MG63 (cell line): ENCODE results near the gene CFD. TPM values are rescaled to one million over a fixed set of nuclear protein-coding genes. Genes with fewer than 3 reads are reported as not detected.
"Not testable (repeated sequence)": the region's sequence is repeated elsewhere in the genome, so short reads cannot be mapped to it uniquely, and the experiment has no call there.

Source experiments
- DNase-seq: peaks from one replicate; pipeline ENCODE4 v3.0.0-alpha.2; 2020
- H3K27me3 ChIP-seq: fragments of 250-450 bp; sonication (Bioruptor Pico); 2 replicates; pipeline ENCODE4 v1.5.1; 2020; ENCODE audit warnings: mild to moderate bottlenecking, moderate library complexity
- H3K36me3 ChIP-seq: fragments of 250-450 bp; sonication (Bioruptor Pico); 2 replicates; pipeline ENCODE4 v1.5.1; 2020; ENCODE audit warnings: mild to moderate bottlenecking, moderate library complexity
- H3K4me3 ChIP-seq: fragments of 250-450 bp; sonication (Bioruptor Pico); 2 replicates; pipeline ENCODE4 v1.5.1; 2020; ENCODE audit warnings: mild to moderate bottlenecking, moderate library complexity
- H3K9me3 ChIP-seq: fragments of 250-450 bp; sonication (Bioruptor Pico); 2 replicates; pipeline ENCODE4 v1.5.1; 2020; ENCODE audit warnings: mild to moderate bottlenecking, moderate library complexity
- total RNA-seq: library from RNA; depleted of rRNA; stranded (reverse); fragments of >200 nt; shearing (Covaris generic); gene quantifications from 2 replicates; pipeline ENCODE4 v1.2.3, GENCODE V29; 2014; ENCODE audit warnings: low replicate concordance

The CFD gene
- total RNA-seq, 1 experiment from 2014 or later = 2.8 TPM

DNA sequence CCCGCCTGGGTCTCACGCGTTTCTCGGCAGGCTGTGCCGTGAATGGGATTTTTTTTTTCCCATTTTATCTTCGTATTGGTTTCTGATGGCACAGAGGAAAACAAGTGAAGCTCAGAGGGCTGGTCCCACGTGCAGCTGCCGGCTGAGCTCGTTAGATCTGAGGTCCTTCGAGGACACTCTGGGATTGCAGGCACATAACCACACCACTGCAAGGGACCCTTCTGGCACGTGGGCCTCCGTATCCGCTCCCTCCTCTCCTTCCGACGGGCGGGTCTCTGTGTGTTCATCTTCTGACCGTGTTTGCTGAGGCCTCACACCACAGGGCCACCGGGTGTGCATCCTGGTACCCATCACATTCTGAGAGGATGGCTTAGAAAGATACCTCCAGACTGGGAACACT, 16.6 kb downstream of the CFD start:
- no peaks in the 10 kb centered on the region for H3K9me3 ChIP-seq
- DNase-seq = no peak
- no peaks in the 10 kb centered on the region for H3K36me3 ChIP-seq
- H3K27me3 ChIP-seq = no peaks in the 10 kb centered on the region
- H3K4me3 ChIP-seq = no peak overlapping the region

DNA sequence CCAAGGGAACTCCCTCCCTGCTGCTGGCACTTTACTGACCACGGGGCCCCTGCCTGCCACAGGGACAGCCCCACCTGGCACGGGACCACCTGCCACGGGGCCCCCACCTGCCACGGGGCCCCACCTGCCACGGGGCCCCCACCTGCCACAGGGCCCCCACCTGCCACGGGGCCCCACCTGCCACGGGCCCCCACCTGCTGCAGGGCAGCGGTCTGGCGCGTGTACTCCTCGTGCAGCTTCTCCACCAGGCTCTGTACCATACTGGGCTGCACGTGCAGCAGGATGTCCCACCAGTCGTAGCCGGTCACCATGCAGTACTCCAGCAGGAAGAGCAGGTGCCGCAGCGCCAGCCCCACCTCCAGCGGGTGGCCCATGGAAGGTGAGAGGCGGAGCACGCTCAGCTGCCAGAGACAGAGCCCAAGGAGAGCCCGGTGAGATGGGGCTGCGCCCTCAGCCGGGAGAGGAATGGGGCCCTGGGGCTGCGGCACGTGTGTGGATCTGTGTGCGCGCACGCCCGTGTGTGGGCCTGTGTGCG, 17.4 kb downstream of the CFD start:
- Histone ChIP-seq H3K9me3 (no peaks in the 10 kb centered on the region), H3K27me3 (no peaks in the 10 kb centered on the region), H3K4me3 (no peak overlapping the region), H3K36me3 (peaks cover 2% of the 10 kb centered on the region; the same call in 1 of the 2 replicates)
- DNase-seq = no peak

DNA sequence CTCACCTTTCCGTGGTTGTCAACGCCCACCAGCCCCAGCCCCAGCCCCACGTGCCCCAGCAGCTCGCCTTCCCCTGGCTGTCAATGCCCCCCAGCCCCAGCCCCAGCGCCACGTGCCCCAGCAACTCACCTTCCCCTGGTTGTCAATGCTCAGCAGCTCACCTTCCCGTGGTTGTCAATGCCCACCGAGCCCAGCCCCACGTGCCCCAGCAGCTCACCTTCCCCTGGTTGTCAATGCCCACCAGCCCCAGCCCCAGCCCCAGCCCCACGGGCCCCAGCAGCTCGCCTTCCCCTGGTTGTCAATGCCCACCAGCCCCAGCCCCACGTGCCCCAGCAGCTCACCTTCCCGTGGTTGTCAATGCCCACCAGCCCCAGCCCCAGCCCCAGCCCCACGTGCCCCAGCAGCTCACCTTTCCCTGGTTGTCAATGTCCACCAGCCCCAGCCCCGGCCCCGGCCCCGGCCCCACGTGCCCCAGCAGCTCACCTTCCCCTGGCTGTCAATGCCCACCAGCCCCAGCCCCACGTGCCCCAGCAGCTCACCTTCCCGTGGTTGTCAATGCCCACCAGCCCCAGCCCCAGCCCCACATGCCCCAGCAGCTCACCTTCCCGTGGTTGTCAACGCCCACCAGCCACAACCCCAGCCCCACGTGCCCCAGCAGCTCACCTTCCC, 18.7 kb downstream of the CFD start:
- not testable (repeated sequence) for H3K27me3 ChIP-seq, DNase-seq, H3K36me3 ChIP-seq, H3K4me3 ChIP-seq, H3K9me3 ChIP-seq

DNA sequence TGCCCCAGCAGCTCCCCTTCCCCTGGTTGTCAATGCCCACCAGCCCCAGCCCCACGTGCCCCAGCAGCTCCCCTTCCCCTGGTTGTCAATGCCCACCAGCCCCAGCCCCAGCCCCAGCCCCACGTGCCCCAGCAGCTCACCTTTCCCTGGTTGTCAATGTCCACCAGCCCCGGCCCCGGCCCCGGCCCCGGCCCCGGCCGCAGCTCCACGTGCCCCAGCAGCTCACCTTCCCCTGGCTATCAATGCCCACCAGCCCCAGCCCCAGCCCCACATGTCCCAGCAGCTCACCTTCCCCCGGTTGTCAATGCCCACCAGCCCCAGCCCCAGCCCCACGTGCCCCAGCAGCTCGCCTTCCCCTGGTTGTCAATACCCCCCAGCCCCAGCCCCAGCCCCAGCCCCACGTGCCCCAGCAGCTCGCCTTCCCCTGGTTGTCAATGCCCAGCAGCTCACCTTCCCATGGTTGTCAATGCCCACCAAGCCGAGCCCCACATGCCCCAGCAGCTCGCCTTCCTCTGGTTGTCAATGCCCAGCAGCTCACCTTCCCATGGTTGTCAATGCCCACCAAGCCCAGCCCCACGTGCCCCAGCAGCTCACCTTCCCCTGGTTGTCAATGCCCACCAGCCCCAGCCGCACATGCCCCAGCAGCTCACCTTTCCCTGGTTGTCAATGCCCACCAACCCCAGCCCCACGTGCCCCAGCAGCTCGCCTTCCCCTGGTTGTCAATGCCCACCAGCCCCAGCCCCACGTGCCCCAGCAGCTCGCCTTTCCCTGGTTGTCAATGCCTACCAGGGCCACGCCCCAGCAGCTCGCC, 19.5 kb downstream of the CFD start:
- not testable (repeated sequence) for H3K4me3 ChIP-seq, DNase-seq, H3K9me3 ChIP-seq, H3K36me3 ChIP-seq, H3K27me3 ChIP-seq

DNA sequence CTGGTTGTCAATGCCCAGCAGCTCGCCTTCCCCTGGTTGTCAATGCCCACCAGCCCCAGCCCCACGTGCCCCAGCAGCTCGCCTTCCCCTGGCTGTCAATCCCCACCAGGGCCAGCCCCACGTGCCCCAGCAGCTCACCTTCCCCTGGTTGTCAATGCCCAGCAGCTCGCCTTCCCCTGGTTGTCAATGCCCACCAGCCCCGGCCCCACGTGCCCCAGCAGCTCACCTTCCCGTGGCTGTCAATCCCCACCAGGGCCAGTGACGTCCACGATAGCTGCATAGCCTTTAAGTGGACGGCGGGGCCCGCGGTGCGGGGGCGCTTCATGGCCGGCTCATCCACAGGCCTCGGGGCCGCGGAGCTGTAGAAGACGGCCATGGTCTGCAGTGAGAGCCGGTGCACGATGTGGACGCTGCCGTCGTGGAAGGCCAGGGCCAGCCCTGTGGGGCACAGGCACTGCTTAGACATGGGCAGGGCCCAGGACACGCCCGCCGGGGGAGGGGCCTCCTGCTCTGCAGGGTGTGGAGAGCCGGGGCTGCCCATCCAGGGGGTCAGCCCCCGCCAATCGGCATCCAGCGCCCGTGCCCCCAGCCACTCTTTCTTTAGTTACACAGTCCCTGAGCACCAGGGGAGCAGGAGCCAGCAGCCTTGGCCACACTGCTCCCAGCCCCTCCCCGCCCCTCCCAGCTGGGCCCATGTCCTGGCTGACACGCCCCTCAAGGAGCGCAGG, 20.4 kb downstream of the CFD start:
- peaks cover 2% of the 10 kb centered on the region; the same call in 1 of the 2 replicates for H3K36me3 ChIP-seq
- H3K4me3 ChIP-seq = no peak overlapping the region
- DNase-seq = no peak
- no peaks in the 10 kb centered on the region for H3K27me3 ChIP-seq
- no peaks in the 10 kb centered on the region for H3K9me3 ChIP-seq

DNA sequence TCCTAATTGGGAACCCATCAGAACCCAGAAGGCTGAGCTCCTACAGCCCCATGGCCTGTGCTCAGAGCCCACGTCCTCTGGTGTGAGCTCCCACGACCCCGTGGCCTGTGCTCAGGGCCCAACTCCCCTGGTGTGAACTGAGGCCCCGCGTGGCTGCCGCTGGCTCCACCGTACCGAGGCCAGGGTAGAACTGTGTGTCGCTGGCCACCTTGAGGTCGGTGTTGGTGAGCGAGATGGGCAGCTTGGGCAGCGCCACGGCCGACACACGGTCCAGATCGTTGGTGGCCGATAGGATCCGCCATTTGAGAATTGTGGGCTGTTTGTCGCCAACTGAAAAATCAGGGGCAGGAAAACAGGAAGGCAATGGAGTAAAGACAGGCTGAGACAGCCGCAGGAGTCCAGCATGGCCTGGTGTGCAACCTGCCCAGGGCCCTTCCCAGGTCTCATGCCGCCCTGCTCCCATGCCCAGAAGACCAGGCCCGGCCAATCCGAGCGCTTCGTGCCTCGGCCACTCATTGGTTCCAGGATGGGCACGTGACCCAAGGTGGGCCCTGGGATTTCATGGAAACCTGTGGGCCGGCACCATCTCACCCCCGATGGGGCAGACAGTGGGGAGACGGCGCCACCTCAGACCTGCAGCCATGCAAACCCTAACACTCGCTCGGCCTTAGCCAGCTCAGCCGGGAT, 22.1 kb downstream of the CFD start:
- Histone ChIP-seq H3K9me3 (no peaks in the 10 kb centered on the region), H3K36me3 (peaks cover 5% of the 10 kb centered on the region; the same call in 1 of the 2 replicates), H3K27me3 (no peaks in the 10 kb centered on the region), H3K4me3 (no peak overlapping the region)
- no peak for DNase-seq

DNA sequence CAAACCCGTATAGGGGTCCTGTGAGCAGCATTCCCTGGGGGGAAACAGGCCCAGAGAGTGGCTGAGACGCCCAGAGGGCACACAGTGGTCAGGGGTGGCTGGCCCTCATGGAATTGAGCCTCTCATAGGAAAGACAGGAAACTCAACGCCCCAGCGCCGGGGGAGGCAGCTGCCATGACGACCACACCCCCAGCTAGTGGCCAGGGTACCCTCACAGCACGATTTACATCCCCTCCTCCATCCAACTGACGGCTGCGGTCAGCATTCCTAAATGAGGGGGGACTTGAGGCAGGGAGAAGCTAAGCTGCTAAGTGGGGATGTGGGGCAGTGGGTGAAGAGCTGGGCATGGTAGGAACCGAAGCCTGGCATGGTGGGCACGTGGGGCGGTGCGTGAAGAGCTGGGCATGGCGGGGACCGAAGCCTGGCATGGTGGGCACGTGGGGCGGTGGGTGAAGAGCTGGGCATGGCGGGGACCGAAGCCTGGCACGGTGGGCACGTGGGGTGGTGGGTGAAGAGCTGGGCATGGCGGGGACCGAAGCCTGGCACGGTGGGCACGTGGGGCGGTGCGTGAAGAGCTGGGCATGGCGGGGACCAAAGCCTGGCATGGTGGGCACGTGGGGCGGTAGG, 23.5 kb downstream of the CFD start:
- Histone ChIP-seq H3K4me3 (no peak overlapping the region), H3K9me3 (no peaks in the 10 kb centered on the region), H3K27me3 (no peaks in the 10 kb centered on the region), H3K36me3 (peaks cover 6% of the 10 kb centered on the region; the same call in 1 of the 2 replicates)
- DNase-seq = no peak

DNA sequence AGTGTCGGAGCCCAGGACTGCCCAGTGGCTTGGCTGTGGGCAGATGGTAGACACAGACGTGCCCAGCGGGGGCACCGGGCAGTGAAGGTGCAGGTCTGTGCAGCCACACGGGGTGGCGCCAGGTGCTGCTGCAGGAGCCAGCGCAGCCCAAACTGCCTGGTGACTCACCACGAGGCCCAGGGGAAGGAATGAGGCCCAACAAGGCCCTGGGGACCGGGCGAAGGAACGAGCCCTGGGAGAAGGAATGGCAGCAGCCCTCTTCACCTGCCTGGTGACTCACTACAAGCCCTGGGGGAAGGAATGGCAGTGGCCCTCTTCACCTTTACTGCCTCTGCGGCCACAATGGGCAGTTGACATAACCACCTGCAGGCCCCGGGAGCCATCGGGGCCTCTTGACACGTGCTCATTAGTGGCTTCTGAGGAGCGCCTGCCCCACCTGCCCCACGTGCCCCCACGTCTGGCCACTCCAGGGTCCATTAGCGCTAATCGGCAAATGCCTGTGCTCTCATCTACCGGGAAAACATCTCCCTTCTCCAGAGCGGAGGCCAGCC, 24.3 kb downstream of the CFD start:
- Histone ChIP-seq H3K4me3 (no peak overlapping the region), H3K9me3 (no peaks in the 10 kb centered on the region), H3K36me3 (peaks cover 6% of the 10 kb centered on the region; the same call in 1 of the 2 replicates), H3K27me3 (no peaks in the 10 kb centered on the region)
- DNase-seq = no peak

DNA sequence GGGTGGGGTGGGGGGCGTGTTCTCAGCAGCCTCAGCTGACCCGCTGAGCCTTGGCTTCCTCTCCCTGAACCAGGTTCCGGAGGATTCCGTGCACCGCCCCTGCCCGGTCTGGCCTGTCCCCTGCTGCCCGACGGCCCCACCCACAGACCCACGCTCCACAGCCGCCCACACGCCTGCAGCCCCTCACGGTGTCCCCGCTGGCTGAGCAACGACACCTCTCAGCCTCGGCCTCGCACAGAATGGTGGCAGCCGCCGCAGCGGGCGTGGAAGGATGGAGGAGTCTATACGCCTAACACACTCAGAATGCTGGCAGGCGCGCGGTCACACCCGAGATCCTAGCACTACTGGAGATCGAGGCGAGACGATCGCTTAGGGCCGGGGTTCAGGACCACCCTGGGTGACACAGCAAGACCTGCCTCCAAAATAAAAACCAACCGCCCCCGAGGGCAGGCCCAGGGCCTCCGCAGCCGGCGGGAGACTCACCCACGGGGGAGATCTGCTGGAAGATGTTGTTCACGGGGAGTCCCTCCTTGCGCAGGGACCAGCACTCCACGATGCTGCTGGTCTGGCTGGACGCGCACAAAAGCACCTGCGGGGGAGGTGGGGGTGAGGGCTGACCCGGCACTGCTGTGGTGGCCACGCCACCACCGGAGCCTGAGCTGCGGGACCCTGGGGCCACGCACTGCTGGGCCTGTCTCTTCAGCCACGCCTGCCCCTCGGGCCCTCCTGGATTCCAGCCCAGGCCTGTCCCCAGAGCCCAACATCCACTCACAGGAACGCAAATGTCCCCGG, 25.2 kb downstream of the CFD start:
- no peaks in the 10 kb centered on the region for H3K27me3 ChIP-seq
- H3K36me3 ChIP-seq = peaks cover 6% of the 10 kb centered on the region; the same call in 1 of the 2 replicates
- H3K4me3 ChIP-seq = no peak overlapping the region
- no peaks in the 10 kb centered on the region for H3K9me3 ChIP-seq
- no peak for DNase-seq

DNA sequence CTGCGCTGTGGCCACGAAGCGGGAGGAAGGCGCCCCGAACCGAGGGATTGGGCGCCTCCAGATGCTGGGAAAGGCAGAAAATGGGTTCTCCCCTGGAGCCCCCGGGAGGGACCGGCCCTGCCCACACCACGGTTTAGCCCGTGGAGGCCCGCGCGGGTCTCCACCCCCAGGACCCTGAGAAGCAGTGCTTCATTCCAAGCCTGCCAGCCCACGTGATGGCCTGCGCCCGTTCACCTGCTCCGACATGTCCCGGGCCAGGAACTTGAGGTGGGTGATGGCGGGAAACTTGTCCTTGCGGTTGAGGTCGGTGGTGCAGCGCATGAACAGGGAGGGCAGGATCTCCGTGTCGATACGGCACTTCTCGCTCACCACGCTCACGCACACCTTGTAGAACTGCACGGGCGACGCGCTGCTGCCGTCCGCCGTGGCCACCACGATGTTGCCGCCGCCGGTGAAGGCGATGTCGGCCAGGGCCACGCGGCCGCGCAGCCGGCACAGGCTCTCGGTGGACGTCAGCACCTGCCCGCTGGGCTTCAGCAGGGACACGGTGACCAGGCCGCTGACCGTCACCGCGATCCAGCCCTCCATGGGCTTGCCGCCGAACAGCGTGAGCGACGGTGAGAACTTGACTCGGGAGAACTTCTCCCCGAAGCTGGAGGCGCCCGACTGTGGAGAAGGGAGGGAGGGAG, 26.2 kb downstream of the CFD start:
- Histone ChIP-seq H3K36me3 (peaks cover 9% of the 10 kb centered on the region), H3K27me3 (no peaks in the 10 kb centered on the region), H3K9me3 (no peaks in the 10 kb centered on the region), H3K4me3 (no peak overlapping the region)
- DNase-seq = no peak

DNA sequence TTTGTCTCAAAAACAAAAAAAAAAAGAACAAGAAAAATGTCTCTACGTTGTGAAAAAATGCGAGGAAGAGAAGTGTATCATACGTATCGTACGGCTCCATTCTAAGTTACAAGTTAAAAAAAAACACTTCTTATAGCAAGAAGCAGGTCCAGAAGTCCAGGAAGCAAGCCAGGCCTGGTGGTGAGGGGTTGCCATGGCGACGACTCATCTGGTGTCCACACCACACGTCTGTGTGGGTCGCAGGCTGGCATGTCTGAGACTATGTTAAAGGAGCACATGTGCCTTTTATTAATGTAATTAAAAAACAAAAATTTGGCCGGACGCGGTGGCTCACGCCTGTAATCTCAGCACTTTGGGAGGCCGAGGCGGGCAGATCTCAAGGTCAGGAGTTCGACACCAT, 27.6 kb downstream of the CFD start:
- H3K4me3 ChIP-seq = no peak overlapping the region
- H3K27me3 ChIP-seq = no peaks in the 10 kb centered on the region
- DNase-seq = no peak
- peaks cover 8% of the 10 kb centered on the region for H3K36me3 ChIP-seq
- H3K9me3 ChIP-seq = no peaks in the 10 kb centered on the region

DNA sequence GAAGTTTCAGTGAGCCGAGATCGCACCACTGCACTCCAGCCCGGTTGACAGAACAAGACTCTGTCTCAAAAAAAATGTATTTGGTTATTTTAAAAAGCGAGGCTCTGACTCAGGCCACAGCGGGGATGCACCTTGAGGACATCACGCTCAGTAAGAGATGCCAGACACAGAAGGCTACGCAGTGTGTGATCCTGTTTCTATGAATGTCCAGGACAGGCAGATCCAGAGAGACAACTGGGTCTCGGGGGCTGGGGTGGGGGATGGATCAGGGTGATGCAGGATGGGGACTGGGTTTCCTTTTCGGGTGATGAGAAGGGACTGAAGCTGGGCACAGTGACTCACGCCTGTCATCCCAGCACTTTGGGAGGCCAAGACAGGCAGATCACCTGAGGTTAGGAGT, 28.1 kb downstream of the CFD start:
- no peaks in the 10 kb centered on the region for H3K27me3 ChIP-seq
- no peak overlapping the region for H3K4me3 ChIP-seq
- peaks cover 8% of the 10 kb centered on the region for H3K36me3 ChIP-seq
- DNase-seq = no peak
- no peaks in the 10 kb centered on the region for H3K9me3 ChIP-seq

DNA sequence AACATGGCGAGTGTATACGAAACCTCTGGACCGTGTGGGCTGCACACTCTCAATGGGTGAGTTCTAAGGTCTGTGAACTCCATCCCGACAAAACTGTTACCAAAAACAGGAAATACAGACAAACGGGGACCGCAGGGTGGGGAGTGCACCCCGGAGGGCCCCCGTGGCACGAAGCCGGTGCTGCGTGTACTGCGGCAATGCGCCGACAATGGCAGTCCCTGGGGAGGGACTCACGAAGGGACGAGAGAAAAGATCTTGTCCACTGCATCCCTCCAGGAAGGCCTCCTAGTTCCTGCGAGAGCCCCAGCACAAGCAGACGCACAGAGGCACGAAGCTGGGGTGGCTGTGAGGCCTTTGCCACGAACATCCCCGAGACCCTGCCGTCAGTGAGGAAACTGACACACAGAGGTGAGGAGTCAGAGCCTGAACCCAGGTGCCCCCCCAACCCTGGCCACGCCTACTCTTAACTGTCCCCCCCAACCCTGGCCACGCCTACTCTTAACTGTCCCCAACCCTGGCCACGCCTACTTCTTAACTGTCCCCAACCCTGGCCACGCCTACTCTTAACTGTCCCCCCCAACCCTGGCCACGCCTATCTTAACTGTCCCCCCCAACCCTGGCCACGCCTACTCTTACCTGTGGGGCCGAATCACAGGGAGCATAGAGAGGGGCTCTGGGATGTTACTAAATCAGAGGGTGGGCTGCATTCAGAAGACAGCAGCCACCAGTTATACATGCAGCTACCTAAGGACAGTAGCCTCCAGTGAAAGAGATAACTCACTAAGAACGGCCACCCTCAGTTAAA, 29.3 kb downstream of the CFD start:
- no peaks in the 10 kb centered on the region for H3K27me3 ChIP-seq
- H3K36me3 ChIP-seq = peaks cover 8% of the 10 kb centered on the region
- H3K9me3 ChIP-seq = no peaks in the 10 kb centered on the region
- H3K4me3 ChIP-seq = no peak overlapping the region
- DNase-seq = no peak

DNA sequence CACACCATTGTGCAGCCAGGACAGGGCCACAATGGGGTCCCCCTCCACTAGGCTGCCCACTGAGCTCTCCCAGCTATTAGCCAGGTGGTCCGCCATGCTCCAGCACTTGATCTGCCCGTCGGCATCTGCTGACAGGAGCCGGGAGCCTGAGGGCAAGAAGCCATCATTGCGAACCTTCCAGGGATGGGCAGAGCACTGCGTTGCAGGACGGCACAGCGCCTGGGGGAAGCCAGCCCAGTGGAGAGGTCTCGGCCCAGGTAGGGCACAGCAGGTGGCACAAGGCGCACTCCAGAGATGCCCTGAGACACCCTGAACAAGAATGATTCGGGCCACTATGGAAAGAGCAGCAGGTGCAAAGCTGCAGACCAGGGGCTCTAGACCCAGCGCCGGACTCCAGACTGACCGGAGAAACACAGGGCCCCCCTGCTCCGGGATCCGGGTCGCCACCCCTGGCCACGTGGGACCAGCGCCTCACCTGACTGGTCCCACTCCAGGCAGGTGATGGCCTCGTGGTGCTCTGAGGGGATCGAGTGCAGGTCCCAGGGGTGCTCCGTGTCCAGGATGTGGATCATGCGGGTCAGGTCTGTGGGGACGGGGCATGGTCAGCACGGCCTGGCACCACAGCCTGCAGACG, 30.3 kb downstream of the CFD start:
- DNase-seq = no peak
- H3K9me3 ChIP-seq = no peaks in the 10 kb centered on the region
- H3K27me3 ChIP-seq = no peaks in the 10 kb centered on the region
- H3K4me3 ChIP-seq = no peak overlapping the region
- H3K36me3 ChIP-seq = peaks cover 8% of the 10 kb centered on the region
